Activated CD4-positive, alpha-beta T cell treated with anti-CD3 and anti-CD28 coated beads, Interleukin-2, Interleukin-6, amounts not matched to agents 100 ng/mL and 50 ng/mL, durations not matched to agents 16 hours and 8 hours (primary cell): ENCODE data around the gene TNIK.
"Not testable (repeated sequence)": the region's sequence is repeated elsewhere in the genome, so short reads cannot be mapped to it uniquely, and the experiment has no call there.

Experiments
- DNase-seq: peaks from one replicate; pipeline ENCODE4 v3.0.0-alpha.2; 2020

Gene TNIK

GRCh38 chr3:171155122-171155700, 305.0 kb downstream of the TNIK start:
- no peak for DNase-seq

DNA sequence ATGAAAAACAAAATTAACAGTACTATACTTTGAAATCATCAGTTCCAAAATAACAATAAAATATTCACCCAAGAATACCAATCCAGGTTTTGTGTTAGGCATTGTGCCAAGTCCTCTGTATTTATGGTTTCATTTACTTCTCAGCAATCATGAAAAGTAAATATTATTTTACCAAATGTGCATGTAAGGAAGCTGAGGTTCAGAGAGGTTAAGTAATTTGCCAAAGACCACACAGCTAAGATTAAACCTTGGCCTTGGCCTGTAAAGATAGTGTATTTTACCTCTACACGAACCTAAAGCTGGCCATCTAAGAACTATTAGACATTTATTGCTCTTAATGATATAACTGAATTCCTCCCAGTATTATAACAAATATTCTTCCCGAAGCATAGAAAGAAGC, 309.3 kb downstream of the TNIK start:
- no peak for DNase-seq

GRCh38 chr3:171149526-171150116, 310.6 kb downstream of the TNIK start:
- DNase-seq: no peak

DNA sequence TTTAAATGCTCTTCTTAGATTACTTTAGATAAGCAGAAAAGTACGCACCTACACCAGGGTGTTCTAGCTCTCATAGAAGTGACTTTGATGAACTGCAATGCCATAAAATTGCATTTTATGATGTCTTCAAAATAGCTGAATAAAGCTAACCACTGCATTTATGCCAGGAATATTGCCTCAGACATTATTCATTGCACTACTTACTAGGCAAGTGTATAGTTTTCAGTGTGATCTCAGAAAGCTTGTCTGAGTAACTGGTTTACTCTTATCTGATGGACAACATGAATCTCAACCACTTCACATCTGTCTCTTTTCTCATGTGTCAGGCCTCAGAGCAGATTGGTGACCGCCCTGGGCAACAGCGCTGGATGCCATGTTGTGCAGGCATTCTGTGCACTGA, 314.4 kb downstream of the TNIK start:
- no peak for DNase-seq

DNA sequence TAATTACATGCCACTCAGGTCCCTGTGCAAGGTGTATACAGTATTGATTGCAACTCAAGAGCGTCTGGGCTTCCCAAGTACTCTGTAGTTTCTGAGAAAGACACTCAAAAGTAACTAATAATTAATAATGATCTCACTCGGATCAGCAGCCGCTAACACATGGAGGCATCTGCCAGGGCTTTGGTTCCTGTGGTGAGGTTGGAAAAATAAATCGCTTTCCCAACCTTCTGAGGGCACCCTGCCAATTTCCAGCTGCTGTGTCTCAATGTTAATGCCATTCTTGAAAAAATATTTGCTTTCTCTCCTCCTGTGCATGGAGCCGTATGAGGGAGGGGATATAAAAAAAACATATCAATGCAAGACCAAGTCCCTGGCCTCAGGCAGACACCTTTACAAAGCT, 317.2 kb downstream of the TNIK start:
- DNase-seq: no peak

- no peak for DNase-seq
Measured at GRCh38 chr3:171140246-171140645, 320.0 kb downstream of the TNIK start.

DNA sequence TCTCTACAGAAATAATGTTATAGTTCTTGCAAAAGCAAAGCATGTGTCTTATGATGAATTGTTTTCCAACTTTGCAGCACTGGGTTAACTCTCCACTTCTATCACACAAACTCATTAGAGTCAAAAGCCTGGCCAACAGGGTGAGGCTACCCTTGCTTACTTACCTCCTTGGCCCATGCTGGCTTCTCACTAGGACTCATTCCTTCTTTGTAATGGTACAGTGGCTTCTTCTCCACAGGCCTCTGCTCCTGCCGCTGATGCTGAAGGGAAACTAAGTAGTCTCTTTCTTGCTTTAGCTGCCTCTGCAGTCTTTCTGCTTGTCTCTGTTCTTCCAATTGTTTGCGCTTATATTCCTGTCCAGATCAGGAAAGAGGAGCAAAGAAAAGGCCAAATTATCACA, 322.2 kb downstream of the TNIK start:
- DNase-seq: no peak

GRCh38 chr3:171135549-171135948, 324.7 kb downstream of the TNIK start:
- no peak for DNase-seq

DNA sequence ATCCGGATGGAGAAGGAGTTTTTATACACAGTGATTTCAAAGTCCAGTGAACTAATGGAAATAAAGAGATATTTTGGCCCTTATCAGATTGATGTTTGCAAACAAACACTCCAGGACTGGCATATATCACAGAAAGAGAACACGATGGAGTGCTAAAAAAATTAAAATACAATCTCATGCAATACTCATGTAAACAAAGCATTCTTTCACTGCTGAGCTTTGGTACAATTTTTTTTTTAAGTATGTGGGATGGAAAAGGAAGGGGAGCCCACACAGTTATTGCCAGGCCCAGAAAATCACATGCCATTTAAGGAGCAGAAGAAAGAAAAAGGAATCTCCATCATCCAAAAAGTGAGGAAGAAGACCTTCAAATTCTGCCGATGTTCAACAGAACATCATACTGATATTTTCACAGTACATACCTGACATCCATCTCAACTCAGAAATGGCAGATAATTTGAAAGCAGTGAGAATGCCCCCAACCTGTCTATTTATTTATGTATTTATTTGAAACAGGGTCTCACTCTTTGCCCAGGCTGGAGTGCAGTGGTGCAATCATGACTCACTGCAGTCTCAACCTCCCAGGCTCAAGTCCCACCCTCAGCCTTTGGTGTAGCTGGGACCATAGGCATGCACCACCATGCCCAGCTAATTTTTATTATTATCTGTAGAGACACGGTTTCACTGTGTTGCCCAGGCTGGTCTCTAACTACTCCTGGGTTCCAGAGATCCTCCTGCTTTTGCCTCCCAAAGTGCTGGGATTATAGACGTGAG, 326.2 kb downstream of the TNIK start:
- DNase-seq: no peak

DNA sequence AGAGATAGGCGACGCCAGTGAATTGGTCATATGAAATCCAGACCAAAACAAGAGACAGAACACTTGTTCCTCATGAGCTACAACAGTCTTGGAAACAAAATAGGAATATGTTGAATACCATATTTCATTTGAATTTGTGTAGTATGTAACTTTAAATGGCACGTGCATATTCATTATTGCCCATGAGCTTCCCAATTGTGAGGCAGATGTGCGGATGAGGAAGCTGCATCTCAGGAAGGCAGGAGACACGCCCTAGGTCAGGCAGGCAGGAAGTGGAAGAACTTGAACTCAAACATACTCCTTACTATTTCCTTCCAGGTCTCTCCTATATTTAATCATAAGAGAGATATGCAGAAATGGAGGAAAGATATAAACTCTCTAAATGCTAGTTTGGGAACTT, 326.9 kb downstream of the TNIK start:
- DNase-seq: no peak

DNA sequence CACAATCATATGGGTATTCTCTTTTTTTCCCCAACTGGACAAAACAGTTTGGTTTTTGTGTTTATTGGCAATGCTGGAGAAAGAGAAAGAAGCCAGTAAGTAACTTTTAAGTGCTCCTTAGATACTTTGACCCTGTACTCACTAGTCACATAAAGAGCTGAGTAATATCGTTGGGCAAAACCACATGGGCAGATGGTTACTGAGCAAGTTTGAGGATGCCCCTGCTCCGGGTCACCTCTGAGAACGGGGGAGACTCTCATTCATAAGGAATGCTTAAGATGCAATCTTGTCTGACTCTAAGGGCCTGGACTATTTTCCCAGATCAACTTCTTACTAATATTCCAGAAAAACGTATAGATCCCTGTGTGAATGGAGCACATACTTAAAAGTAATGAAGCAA, 327.3 kb downstream of the TNIK start:
- DNase-seq: no peak

DNA sequence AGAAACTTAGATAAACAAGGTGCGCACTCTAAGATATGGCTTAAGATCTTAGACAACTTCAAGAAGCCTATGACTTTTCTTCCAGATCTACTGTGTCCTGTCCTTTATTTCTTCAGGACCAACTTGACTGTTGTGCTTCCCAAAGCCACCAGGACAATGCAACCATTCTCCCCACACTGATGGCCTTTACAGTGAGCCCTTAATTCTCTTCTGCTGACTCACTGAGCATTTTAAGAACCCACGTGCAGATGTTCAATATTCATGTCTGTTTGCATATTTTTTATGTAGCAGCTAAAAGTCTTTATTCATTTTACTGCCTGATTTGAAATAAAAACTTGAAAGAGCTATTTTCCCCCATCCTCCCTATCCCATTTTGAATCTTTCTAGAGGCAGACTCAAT, 330.4 kb downstream of the TNIK start:
- DNase-seq: no peak

GRCh38 chr3:171127611-171128010, 332.6 kb downstream of the TNIK start:
- DNase-seq: no peak

DNA sequence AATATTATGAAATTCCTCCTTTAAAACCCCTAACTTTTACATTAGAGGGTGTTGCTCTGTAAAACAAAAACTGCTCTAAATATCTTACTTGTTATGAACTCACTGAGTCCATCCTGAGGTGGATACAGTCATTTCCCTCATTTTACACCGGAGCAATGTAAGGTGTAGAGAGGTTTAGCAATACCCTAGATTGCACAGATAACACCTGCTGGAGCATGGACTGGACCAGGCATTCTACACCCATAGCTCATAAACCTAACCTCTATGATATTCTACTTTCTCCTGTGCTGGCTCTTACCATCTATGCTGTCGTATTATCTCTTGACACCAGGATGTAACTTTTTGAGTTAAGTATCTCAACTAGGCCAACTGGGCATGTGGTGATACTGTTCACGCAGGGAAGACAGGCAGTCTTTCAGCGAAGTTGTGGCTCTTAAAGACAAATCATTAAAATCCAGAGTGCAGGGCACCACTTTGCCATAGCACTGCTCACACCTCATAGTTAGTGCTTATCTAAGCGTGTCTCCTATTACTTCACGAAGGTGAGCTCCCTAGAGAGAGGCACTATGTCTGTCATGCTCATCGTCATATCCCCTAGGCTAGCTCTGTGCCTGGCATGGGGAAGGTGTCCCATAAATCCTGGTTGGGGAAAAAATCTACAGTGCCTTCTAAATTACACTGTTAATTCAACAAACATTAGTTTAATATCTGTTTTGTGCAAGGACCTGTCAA, 333.6 kb downstream of the TNIK start:
- no peak for DNase-seq

GRCh38 chr3:171125010-171125409, 335.2 kb downstream of the TNIK start:
- DNase-seq: no peak

- DNase-seq: no peak
Measured at GRCh38 chr3:171123915-171124314, 336.3 kb downstream of the TNIK start.

GRCh38 chr3:171122861-171123260, 337.3 kb downstream of the TNIK start:
- DNase-seq: no peak

DNA sequence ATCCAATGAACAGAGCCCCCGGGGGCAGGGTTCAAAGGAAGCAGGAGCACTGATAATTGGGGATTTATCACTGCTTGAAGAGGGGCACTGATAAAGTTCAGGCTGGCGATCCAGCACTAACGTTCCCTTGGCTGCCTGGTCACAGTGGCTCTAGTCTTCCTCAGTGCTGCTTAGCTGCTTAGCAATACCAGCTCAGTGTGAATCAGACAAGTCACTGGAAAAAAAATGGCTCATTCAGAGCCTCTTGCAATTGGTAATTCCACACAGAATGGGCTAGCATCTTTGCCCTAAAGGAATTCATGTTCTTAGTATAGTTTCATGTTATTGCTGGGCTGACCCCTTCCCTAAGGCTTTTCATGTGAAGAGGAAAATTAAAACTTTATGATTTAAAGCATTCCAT, 338.0 kb downstream of the TNIK start:
- DNase-seq: no peak

- no peak for DNase-seq
Measured at GRCh38 chr3:171121801-171122200, 338.4 kb downstream of the TNIK start.

GRCh38 chr3:171119402-171119801, 340.8 kb downstream of the TNIK start:
- DNase-seq: not testable (repeated sequence)

- not testable (repeated sequence) for DNase-seq
Measured at GRCh38 chr3:171118993-171119392, 341.2 kb downstream of the TNIK start.

DNA sequence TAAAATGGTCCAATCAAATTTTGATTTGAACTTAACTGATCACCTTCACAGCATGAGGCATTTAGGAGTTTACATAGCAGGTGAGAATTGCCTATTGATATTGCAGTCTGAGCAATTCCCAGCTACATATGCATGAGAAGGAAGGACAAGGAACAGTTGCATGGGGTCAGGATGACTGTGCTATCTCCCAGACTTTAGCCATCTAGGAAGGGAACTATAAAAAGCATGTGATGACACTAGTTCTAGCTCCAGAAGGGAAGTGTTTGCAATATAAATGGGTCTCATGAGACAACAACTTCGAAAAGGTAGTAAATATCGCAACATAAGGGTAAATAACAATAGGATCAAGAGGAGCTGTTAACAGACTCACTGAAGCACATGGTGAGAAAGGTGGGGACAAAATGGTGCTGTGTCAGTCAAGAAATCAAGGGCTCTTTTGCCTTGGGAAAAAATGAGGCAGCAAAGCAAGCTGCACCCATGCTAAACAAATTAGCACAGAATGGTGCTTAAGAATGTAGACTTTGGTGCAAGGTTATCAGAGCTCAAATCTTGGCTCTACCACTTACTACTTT, 343.3 kb downstream of the TNIK start:
- no peak for DNase-seq

DNA sequence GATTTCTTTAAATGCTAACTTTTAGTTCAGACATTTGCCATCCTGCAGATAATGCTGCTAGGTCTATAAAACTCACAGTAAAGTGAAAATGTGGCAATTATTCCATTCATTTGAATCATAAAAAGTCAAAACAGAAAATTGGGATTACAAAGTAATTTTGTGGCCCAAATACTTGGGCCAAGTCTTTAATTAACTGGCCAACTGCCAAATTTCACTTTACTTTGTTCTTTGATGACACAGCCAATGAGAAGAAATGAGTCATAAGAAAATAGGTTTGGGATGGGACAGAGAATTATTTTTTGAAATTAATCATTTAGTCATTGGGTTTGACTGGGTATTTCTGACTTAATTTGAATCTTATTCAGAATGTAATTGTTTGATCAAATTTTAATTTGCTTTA, 343.8 kb downstream of the TNIK start:
- peak; percentile 3 for DNase-seq
